ENCODE data around the gene ZC2HC1C.

The ZC2HC1C gene

DNA sequence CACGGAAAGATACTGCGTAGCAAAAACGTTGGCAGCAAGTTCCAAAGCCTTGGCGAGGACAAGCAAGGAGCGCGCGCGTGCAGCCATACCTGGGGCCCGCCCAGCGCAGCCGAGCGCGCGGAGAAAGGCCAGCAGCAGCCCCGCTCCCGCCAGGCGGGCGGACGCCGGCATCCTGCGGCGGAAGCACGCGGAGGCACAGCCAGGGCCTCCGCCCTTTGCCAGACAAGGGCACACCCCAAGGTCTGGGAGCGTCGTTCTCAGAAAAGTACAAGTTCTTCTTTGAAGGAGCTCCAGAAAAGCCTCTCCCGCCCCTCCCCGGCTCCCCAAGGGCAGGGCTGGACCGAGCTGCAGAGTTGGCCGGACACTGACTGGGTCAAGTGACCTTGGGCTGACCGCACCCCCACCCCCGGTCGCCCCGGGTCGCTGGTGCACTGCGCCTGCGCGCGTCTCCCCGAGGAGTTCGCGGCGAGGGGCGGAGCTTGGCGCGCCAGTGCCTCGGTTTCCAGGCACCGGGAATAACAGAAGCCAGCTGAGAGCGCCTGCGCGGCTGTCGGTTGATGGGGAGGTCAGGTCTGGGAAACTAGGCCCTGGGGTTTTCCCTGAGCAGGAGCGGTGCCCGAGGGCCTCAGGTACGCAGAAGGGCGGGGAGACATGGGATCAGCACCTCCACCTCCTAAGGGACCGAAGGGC, at the start of gene ZC2HC1C:
ZC2HC1C (plus strand) TSS at position 521 of the 690 bp plus-strand sequence. CDS start 933 bp downstream, outside the sequence.
- peak; percentile 95 for DNase-seq (ENCODE audit: low read depth, low spot score)

- no peak for DNase-seq (ENCODE audit: low read depth, low spot score)
Measured at GRCh38 chr14:75022655-75023054, 46.8 kb upstream of the ZC2HC1C start.

- DNase-seq (ENCODE audit: low read depth, low spot score) = no peak
Measured at GRCh38 chr14:75023108-75023507, 46.3 kb upstream of the ZC2HC1C start.

DNA sequence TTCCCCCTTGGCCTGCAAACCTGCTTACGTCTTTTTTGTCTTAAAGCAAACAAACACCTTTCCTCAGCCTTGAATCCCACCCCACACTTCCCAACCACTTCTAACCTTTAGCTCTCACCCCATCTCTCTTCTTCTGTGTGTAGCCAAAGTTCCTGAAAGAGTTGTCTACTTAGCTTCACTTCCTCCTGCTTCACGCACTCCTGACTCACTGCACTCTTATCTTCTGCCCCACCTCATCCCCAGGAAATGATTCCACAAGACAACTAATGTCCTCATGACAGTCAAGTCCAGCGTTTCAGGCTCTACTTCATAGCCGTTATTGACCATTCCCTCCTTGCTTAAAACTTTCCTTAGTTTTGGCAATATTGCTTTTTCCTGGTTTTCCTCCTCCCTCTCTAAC, 44.4 kb upstream of the ZC2HC1C start:
- no peak for DNase-seq (ENCODE audit: low read depth, low spot score)

- DNase-seq (ENCODE audit: low read depth, low spot score) = no peak
Measured at GRCh38 chr14:75025876-75026275, 43.6 kb upstream of the ZC2HC1C start.

GRCh38 chr14:75030147-75030546, 39.3 kb upstream of the ZC2HC1C start:
- DNase-seq (ENCODE audit: low read depth, low spot score) = no peak

DNA sequence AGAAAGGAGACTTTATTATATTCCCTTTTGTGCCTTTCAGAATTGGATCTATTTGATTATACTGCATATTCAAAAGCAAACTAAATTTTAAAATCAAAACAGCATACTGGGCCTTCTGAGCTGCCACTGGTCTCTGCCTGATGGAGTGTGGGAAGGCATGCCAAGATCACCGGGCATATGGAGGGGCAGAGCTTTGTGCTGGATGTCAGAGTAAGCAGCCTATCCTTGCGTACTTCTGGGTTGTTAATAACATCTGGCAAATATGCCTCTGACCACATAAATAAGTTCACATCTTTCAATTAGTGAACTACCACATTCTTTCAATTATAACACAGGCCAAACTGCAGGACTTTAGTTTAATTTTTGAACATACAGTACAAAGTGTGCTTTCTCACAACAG, 36.5 kb upstream of the ZC2HC1C start:
- no peak for DNase-seq (ENCODE audit: low read depth, low spot score)

GRCh38 chr14:75040507-75040906, 28.9 kb upstream of the ZC2HC1C start:
- DNase-seq (ENCODE audit: low read depth, low spot score) = no peak

GRCh38 chr14:75040959-75041358, 28.5 kb upstream of the ZC2HC1C start:
- no peak for DNase-seq (ENCODE audit: low read depth, low spot score)

GRCh38 chr14:75041613-75042012, 27.8 kb upstream of the ZC2HC1C start:
- DNase-seq (ENCODE audit: low read depth, low spot score) = no peak

DNA sequence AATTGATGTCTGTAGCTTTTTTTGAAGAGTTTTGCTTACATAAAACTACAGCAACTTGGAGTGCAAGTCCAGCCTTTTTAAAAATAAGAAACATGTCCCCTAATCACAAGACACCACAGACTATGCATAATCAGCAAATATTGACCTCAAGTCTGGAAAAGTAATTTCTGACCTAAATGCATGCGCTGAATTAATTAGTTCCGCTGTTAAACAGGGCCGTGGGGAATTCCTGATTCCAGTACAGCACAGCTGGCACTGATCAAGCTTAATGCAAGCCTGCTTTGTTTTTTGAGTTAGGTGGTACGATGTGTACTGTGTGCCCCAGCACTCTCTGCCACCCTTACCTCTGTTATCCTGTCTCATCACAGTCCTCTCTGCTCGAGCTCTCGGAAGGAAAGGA, 27.4 kb upstream of the ZC2HC1C start:
- DNase-seq (ENCODE audit: low read depth, low spot score) = peak; percentile 52

DNA sequence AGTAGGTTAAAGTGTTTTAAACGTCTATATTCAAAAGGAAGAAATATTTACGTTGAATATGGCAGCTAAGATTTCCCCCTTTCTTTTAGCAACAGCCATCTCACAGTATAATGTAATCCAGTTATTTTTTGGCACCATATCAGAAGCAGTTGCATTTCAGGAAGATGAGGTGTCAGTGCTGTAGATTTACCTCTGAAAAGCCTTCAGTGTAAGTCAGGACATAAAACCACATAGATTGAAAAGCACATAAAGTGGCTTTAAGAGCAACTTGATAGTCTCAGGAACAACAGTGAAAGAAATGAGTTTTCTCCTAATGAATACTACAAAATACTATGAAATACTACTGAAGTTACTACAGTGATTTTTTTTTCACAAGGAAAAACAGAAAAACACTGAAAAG, 25.1 kb upstream of the ZC2HC1C start:
- DNase-seq (ENCODE audit: low read depth, low spot score) = peak; percentile 68

GRCh38 chr14:75044752-75045151, 24.7 kb upstream of the ZC2HC1C start:
- DNase-seq (ENCODE audit: low read depth, low spot score) = no peak

DNA sequence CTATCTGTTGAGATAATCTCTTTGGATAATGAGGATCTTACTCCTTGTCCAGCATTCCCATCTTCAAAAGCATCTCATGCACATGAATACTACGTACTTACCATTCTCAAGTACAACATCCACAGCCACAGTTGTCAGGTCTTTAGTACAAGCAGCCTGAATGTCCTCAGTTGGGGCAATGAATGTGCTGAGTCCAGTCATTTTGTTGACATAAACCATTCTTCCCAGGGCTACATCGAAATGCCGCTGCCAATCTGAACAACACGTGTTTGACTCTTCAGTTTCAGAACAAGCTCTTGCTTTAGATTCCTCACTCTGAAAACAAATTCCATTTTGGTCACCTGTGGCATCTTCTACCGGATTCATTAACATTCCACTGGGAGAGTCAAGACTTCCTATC, 23.2 kb upstream of the ZC2HC1C start:
- DNase-seq (ENCODE audit: low read depth, low spot score) = no peak

GRCh38 chr14:75046899-75047298, 22.5 kb upstream of the ZC2HC1C start:
- no peak for DNase-seq (ENCODE audit: low read depth, low spot score)

GRCh38 chr14:75047506-75047905, 21.9 kb upstream of the ZC2HC1C start:
- no peak for DNase-seq (ENCODE audit: low read depth, low spot score)

GRCh38 chr14:75048101-75048500, 21.3 kb upstream of the ZC2HC1C start:
- DNase-seq (ENCODE audit: low read depth, low spot score) = no peak

DNA sequence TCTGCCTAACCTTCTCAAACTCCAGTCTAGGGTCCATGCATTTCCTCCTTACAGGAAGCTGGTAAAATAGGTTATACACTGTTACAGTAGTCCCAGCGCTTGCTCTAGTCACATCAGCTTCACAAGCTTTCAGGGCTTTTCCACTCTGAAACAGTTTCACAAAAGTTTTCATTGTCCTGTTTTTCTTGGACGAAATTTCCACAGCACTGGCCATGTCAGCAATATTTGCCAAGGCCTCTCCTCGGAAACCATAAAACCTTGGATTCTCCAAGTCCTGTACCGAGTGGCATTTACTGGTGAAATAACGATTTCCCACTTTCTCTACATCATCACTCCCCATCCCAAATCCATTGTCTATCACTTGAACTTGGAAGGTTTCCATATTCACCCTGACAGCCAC, 20.3 kb upstream of the ZC2HC1C start:
- peak; percentile 39 for DNase-seq (ENCODE audit: low read depth, low spot score)

DNA sequence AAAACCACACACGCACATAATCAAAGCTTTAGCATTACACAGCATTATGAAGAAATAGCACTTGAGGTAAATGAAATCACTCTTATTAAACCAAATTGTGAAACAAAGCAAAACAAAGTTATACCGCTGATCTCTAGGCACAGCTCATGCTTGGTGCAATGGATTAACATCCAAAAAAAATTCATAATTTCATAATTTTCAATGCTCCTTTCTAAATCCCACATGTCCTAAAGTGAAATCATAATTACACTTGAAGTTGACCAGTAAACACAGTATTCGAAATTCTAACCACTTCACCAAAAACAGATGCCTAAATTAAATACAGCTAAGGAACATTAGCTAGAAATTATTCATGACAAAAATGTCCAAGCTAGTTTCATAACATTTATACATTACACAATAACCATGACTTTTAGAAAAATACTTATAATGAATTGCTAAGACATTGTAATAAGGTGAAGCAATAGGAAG, 19.7 kb upstream of the ZC2HC1C start:
- no peak for DNase-seq (ENCODE audit: low read depth, low spot score)

DNA sequence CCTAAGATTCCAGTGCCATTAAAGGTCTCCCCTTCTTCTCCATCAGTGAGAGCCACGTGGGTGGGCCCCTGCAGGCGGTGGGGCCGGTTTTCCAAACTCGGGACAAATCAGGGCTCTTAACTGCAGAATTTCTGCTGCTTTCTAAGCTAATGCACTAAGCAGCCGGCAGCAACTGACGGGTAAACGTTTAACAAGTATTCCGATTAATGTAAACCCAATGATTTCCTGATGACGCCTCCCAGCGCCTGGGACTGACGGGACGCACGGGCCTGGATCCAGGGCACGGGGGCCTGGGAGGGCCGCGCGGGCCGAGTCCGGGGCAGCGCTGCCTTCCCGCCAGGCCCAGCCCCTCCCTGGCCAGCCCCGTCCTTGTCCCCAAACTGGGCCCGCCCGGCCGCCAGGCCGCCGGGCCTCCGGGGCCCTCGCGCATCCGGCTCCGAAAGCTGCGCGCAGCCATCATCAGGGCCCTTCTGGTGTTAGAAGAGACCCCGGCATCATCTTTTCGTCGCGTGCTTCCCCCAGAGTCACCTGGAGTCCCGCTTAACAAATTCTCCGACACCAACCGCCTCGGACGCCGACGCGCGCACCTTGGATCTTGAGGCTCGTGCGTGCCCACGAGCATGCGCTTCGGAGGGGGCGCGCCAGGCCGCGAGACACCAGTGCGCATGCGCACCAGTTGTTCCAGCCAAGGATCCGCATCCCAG, 18.4 kb upstream of the ZC2HC1C start, which contains the start of gene MLH3:
MLH3 (minus strand) TSS at position 616 of the 704 bp plus-strand sequence. CDS start 1,812 bp downstream, outside the sequence.
- peak; percentile 92 for DNase-seq (ENCODE audit: low read depth, low spot score)

GRCh38 chr14:75051556-75051899, 17.9 kb upstream of the ZC2HC1C start:
- no peak for DNase-seq (ENCODE audit: low read depth, low spot score)

DNA sequence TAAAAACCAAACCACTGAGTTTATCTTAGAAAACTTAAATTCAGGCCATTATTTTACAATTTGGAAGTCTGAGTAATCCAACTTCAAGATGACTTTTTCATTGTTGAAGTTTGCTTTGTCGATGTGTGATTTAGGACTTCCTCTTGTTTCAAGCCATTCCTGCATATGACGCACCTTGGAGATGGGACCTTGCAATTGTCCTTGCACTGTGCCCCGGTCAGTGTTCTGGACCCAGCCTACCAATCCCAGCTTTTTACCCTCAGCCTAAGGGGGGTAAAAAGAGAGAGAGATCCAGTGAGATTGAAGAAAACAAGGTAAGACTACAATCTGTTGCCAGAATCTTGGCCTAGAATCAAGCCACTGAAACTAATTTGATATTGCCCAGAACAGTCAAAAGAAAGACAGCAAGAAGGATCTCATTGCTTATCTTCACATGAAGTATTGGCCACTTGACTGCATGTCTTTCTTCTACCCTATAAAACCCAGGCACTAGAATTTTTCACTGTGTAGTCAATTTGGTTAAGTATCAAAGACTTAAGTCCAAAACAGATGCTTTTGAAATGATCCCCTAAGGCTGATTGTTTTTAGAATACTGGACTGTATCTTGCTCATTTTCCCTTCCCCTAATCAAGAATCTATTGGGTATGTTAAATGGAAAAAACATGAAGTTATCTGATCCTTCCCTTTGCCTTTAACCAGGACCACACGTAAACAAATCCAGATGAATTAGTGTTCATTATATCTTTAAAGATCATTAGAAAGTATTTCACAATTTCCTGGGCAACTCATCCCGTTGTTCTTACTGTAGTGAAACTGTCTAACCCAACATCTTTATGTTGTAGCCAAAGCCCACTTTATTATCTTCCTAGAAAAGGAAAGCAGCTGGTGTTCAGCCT, 15.8 kb upstream of the ZC2HC1C start:
- DNase-seq (ENCODE audit: low read depth, low spot score) = no peak

All from astrocyte of the hippocampus (primary cell).